ENCODE results near the gene PMEL.

- TF ChIP-seq CTCF (IDR thresholded peaks at IDR 0.05) (no peak), POLR2A (IDR thresholded peaks at IDR 0.05) (no peak), EP300 (IDR thresholded peaks at IDR 0.05) (no peak), POLR2AphosphoS5 (IDR thresholded peaks at IDR 0.05) (no peak)
These were observed 8.6 kb downstream of the PMEL start for GRCh38 chr12:55957106-55957859.
